Testis (tissue), 2 donors: ENCODE measurements around the gene CCDC177.

Experiments used
- POLR2A ChIP-seq: fragments of 450-650 bp; IDR thresholded peaks from one replicate; pipeline ENCODE4 v1.6.1; 2017; ENCODE audit warnings: antibody characterized with exemption, mild to moderate bottlenecking, moderate library complexity
- TF ChIP-seq, protein P1 (sequence below), 3 experiments: fragments of 450-650 bp in 2 of 3; fragments of 200-600 bp in 1 of 3; sonication (generic) in 1 of 3; IDR thresholded peaks; one replicate each; pipeline ENCODE4 v1.5.1; 2016 to 2019; ENCODE audit warnings: antibody characterized with exemption in 3 of 3, mild to moderate bottlenecking in 2 of 3, moderate library complexity in 1 of 3

DNA sequence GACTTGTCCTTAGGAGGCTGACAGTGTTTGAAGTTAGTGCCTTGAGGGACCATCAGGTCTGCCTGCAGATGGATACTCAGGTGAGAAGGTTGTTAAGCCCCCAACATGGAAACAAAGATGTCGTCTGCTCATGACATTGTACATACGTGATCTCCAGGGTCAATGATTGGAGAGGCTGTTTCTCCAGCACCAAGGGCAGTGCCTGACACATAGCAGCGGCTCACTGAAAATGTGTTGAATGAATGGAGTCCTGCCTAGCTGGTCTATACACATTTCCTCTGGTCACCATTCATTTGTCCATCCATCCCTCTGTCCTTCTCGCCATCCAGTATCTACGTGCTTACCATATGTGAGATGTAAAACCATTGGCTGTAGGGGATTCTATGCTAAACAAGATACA, 7.1 kb downstream of the CCDC177 start:
- TF ChIP-seq, protein P1, sequence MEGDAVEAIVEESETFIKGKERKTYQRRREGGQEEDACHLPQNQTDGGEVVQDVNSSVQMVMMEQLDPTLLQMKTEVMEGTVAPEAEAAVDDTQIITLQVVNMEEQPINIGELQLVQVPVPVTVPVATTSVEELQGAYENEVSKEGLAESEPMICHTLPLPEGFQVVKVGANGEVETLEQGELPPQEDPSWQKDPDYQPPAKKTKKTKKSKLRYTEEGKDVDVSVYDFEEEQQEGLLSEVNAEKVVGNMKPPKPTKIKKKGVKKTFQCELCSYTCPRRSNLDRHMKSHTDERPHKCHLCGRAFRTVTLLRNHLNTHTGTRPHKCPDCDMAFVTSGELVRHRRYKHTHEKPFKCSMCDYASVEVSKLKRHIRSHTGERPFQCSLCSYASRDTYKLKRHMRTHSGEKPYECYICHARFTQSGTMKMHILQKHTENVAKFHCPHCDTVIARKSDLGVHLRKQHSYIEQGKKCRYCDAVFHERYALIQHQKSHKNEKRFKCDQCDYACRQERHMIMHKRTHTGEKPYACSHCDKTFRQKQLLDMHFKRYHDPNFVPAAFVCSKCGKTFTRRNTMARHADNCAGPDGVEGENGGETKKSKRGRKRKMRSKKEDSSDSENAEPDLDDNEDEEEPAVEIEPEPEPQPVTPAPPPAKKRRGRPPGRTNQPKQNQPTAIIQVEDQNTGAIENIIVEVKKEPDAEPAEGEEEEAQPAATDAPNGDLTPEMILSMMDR (IDR thresholded peaks at IDR 0.05) = no peak
- TF ChIP-seq POLR2A = no peak
